ENCODE results near the gene CBX8. TPM values are rescaled to one million over a fixed set of nuclear protein-coding genes. Genes with fewer than 3 reads are reported as not detected.

CBX8 gene
- total RNA-seq, 2 experiments from 2014 or later: 5.3 to 6.5 TPM

- H3K36me3 ChIP-seq (ENCODE audit: insufficient read depth, low read length): no peaks in the 10 kb centered on the region
- intact Hi-C loops (cut with DNase I, micrococcal nuclease): no loop called here
- H3K9me3 ChIP-seq (ENCODE audit: control insufficient read depth in 1 of 2, insufficient read depth in 1 of 2, low read length in 2 of 2): no peaks in the 10 kb centered on the region
- CTCF ChIA-PET: no interaction called here
- no peaks in the 10 kb centered on the region for H3K36me3 Mint-ChIP-seq (ENCODE audit: low read depth)
- DNase-seq (no peak), ATAC-seq (ENCODE audit: poor library complexity) (no peak)
- H3K27me3 ChIP-seq (ENCODE audit: control insufficient read depth in 1 of 2, insufficient read depth in 2 of 2, low read length in 2 of 2): peaks cover 3 to 4% of the 10 kb centered on the region in 2 experiments
- no peaks in the 10 kb centered on the region for H3K4me1 ChIP-seq (ENCODE audit: insufficient read depth, low read length)
- no peak for TF ChIP-seq CTCF (IDR thresholded peaks at IDR 0.05)
- H3K4me3 Mint-ChIP-seq: no peak overlapping the region
- no peak overlapping the region for H3K4me3 ChIP-seq (ENCODE audit: low read length)
- H3K27ac Mint-ChIP-seq: no peak overlapping the region
- peaks cover 22% of the 10 kb centered on the region for H3K27me3 Mint-ChIP-seq
- POLR2A ChIA-PET: no interaction called here
- no peak overlapping the region for H3K27ac ChIP-seq (ENCODE audit: low read depth in 1 of 2, low read length in 2 of 2)
- no peaks in the 10 kb centered on the region for H3K4me1 Mint-ChIP-seq (ENCODE audit: low read depth)
- no peaks in the 10 kb centered on the region for H3K9me3 Mint-ChIP-seq
These were observed 36.5 kb downstream of the CBX8 start for GRCh38 chr17:79760197-79760906.

- H3K27me3 Mint-ChIP-seq: peaks cover 30% of the 10 kb centered on the region
- H3K4me3 Mint-ChIP-seq: no peak overlapping the region
- intact Hi-C loops (cut with DNase I, micrococcal nuclease): no loop called here
- DNase-seq (no peak), ATAC-seq (ENCODE audit: poor library complexity) (no peak)
- H3K4me1 Mint-ChIP-seq (ENCODE audit: low read depth): no peaks in the 10 kb centered on the region
- Histone ChIP-seq H3K4me3 (ENCODE audit: low read length) (no peak overlapping the region), H3K9me3 (ENCODE audit: control insufficient read depth in 1 of 2, insufficient read depth in 1 of 2, low read length in 2 of 2) (no peaks in the 10 kb centered on the region), H3K36me3 (ENCODE audit: insufficient read depth, low read length) (no peaks in the 10 kb centered on the region), H3K27me3 (ENCODE audit: control insufficient read depth in 1 of 2, insufficient read depth in 2 of 2, low read length in 2 of 2) (peaks cover 5 to 6% of the 10 kb centered on the region in 2 experiments), H3K4me1 (ENCODE audit: insufficient read depth, low read length) (no peaks in the 10 kb centered on the region), H3K27ac (ENCODE audit: low read depth in 1 of 2, low read length in 2 of 2) (no peak overlapping the region)
- H3K27ac Mint-ChIP-seq: no peak overlapping the region
- TF ChIP-seq CTCF (IDR thresholded peaks at IDR 0.05): no peak
- H3K36me3 Mint-ChIP-seq (ENCODE audit: low read depth): no peaks in the 10 kb centered on the region
- ChIA-PET CTCF (no interaction called here), POLR2A (no interaction called here)
- H3K9me3 Mint-ChIP-seq: no peaks in the 10 kb centered on the region
These were observed 38.6 kb downstream of the CBX8 start for GRCh38 chr17:79758271-79758670.

- no peak overlapping the region for H3K4me3 Mint-ChIP-seq
- no peaks in the 10 kb centered on the region for H3K36me3 Mint-ChIP-seq (ENCODE audit: low read depth)
- H3K4me1 Mint-ChIP-seq (ENCODE audit: low read depth): no peaks in the 10 kb centered on the region
- no peaks in the 10 kb centered on the region for H3K4me1 ChIP-seq (ENCODE audit: insufficient read depth, low read length)
- H3K36me3 ChIP-seq (ENCODE audit: insufficient read depth, low read length): no peaks in the 10 kb centered on the region
- CTCF ChIA-PET: no interaction called here
- H3K9me3 ChIP-seq (ENCODE audit: control insufficient read depth in 1 of 2, insufficient read depth in 1 of 2, low read length in 2 of 2): no peaks in the 10 kb centered on the region
- H3K27me3 Mint-ChIP-seq: peaks cover 30% of the 10 kb centered on the region
- H3K27ac Mint-ChIP-seq: no peak overlapping the region
- intact Hi-C loops (cut with DNase I, micrococcal nuclease): no loop called here
- no peak overlapping the region for H3K4me3 ChIP-seq (ENCODE audit: low read length)
- H3K9me3 Mint-ChIP-seq: no peaks in the 10 kb centered on the region
- POLR2A ChIA-PET: no interaction called here
- H3K27me3 ChIP-seq (ENCODE audit: control insufficient read depth in 1 of 2, insufficient read depth in 2 of 2, low read length in 2 of 2): peaks cover 8 to 9% of the 10 kb centered on the region in 2 experiments
- DNase-seq: no peak
- ATAC-seq (ENCODE audit: poor library complexity): no peak
- no peak for TF ChIP-seq CTCF (IDR thresholded peaks at IDR 0.05)
- no peak overlapping the region for H3K27ac ChIP-seq (ENCODE audit: low read depth in 1 of 2, low read length in 2 of 2)
These were observed 39.6 kb downstream of the CBX8 start for GRCh38 chr17:79757140-79757745.
